CD4-positive, alpha-beta T cell (primary cell): ENCODE results near the gene NFE2L2. TPM values are rescaled to one million over a fixed set of nuclear protein-coding genes. Genes with fewer than 3 reads are reported as not detected.
"Not testable (repeated sequence)": the region's sequence is repeated elsewhere in the genome, so short reads cannot be mapped to it uniquely, and the experiment has no call there.

Experiments used
- ATAC-seq: fragments of 200-7000 bp; cut with Tn5 transposase; one replicate; pipeline ENCODE4 v1.10.0; 2022; ENCODE audit warnings: mild to moderate bottlenecking; ENCODE audit not compliant: poor library complexity
- CTCF ChIA-PET: fragments of 350-600 bp; sonication (Branson Sonifier 250); formaldehyde crosslinking; loops from one replicate; lab custom pipeline; 2021; ENCODE audit warnings: antibody characterized with exemption, inconsistent platforms; lab: Charles Lee
- POLR2A ChIA-PET: fragments of 350-600 bp; sonication (Branson Sonifier 250); formaldehyde crosslinking; loops from one replicate; lab custom pipeline; 2021; ENCODE audit warnings: antibody characterized with exemption, inconsistent platforms; lab: Charles Lee
- DNase-seq, 14 experiments: peaks; one replicate each; pipeline ENCODE4 v3.0.0-alpha.2; 2013 to 2020; ENCODE audit warnings: mixed read lengths in 2 of 14
- H3K27ac ChIP-seq, 2 donors: one replicate each; pipeline versions ENCODE4 v1.5.1 to v1.7.0; 2013; ENCODE audit warnings: low read length in 2 of 2, low read depth in 1 of 2, mild to moderate bottlenecking in 1 of 2
- H3K27me3 ChIP-seq, 2 experiments: 1 replicate in 1 of 2; 2 replicates in 1 of 2; pipeline versions ENCODE4 v1.6.1 to v1.7.0; 2013; ENCODE audit warnings: low read length in 2 of 2, control low read depth in 1 of 2, mild to moderate bottlenecking in 1 of 2, moderate library complexity in 1 of 2; ENCODE audit not compliant: insufficient read depth in 2 of 2, control insufficient read depth in 1 of 2
- H3K36me3 ChIP-seq: one replicate; pipeline ENCODE4 v1.6.1; 2013; ENCODE audit warnings: low read length, control low read depth; ENCODE audit not compliant: insufficient read depth
- H3K4me1 ChIP-seq: one replicate; pipeline ENCODE4 v1.6.1; 2013; ENCODE audit warnings: low read length, control low read depth; ENCODE audit not compliant: insufficient read depth
- H3K4me3 ChIP-seq: one replicate; pipeline ENCODE4 v1.5.1; 2013; ENCODE audit warnings: mild to moderate bottlenecking, low read length, moderate library complexity
- H3K9me3 ChIP-seq, 2 experiments: 1 replicate in 1 of 2; 2 replicates in 1 of 2; pipeline versions ENCODE4 v1.6.1 to v1.7.0; 2013; ENCODE audit warnings: low read length in 2 of 2, mild to moderate bottlenecking in 2 of 2, control low read depth in 1 of 2, moderate library complexity in 1 of 2; ENCODE audit not compliant: control insufficient read depth in 1 of 2, insufficient read depth in 1 of 2
- H3K27ac Mint-ChIP-seq: one replicate; pipeline ENCODE4 v1.8.0; 2020; ENCODE audit warnings: mixed read lengths
- H3K27me3 Mint-ChIP-seq: one replicate; pipeline ENCODE4 v1.8.0; 2021; ENCODE audit warnings: mixed read lengths
- H3K36me3 Mint-ChIP-seq: one replicate; pipeline ENCODE4 v1.8.0; 2021; ENCODE audit warnings: low read depth, mixed read lengths
- H3K4me1 Mint-ChIP-seq: one replicate; pipeline ENCODE4 v1.8.0; 2021; ENCODE audit warnings: low read depth, mixed read lengths
- H3K4me3 Mint-ChIP-seq: one replicate; pipeline ENCODE4 v1.8.0; 2020; ENCODE audit warnings: mild to moderate bottlenecking, mixed read lengths
- H3K9me3 Mint-ChIP-seq: one replicate; pipeline ENCODE4 v1.8.0; 2020; ENCODE audit warnings: mixed read lengths
- intact Hi-C, 2 experiments: fragments of 100-400 bp; cut with DNase I in 1 of 2; cut with micrococcal nuclease in 1 of 2; formaldehyde crosslinking; loops; one replicate each; pipeline versions ENCODE4 v1.15.1 to v1.9.0; 2023 to 2025; cut with DNase I, micrococcal nuclease
- total RNA-seq, 174 experiments: library from RNA in 2 of 174; stranded (reverse) in 2 of 174; gene quantifications; one replicate each; pipeline ENCODE4 v1.2.3 and lab custom pipeline; 2021 to 2026
- TF ChIP-seq, protein P1 (sequence below): fragments of 200-600 bp; IDR thresholded peaks from one replicate; pipeline ENCODE4 v1.8.0; 2022; ENCODE audit warnings: antibody characterized with exemption, mild to moderate bottlenecking

NFE2L2 gene
- total RNA-seq, 2 experiments from 2014 or later, result 53.3 to 57.8 TPM

DNA sequence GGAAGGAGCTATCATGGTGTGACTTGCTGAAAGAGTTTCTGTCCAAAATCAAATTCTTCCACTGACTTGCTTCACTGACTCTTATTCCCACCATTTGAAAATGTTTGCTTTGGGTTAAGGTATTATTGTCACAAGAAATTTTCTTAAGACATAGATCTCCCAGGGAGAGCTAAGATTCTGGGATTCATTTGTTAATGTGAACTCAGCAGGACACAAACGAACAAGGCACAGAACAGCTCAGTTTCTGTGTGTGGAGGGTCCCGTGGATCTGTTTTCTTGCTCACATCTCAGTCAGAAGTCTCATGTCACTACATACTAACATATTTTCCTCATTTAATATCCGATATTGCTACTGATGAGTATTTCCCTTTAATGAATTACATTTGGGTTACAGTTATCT is 60.1 kb downstream of the NFE2L2 start:
- Mint-ChIP-seq H3K4me3 (no peak overlapping the region), H3K9me3 (no peaks in the 10 kb centered on the region), H3K36me3 (no peaks in the 10 kb centered on the region), H3K27ac (no peak overlapping the region), H3K27me3 (no peaks in the 10 kb centered on the region), H3K4me1 (no peaks in the 10 kb centered on the region)
- Histone ChIP-seq H3K4me1 (no peaks in the 10 kb centered on the region), H3K9me3 (no peaks in the 10 kb centered on the region), H3K27ac (no peak overlapping the region), H3K27me3 (no peaks in the 10 kb centered on the region), H3K4me3 (no peak overlapping the region), H3K36me3 (no peaks in the 10 kb centered on the region)
- DNase-seq, result no peak
- TF ChIP-seq, protein P1, sequence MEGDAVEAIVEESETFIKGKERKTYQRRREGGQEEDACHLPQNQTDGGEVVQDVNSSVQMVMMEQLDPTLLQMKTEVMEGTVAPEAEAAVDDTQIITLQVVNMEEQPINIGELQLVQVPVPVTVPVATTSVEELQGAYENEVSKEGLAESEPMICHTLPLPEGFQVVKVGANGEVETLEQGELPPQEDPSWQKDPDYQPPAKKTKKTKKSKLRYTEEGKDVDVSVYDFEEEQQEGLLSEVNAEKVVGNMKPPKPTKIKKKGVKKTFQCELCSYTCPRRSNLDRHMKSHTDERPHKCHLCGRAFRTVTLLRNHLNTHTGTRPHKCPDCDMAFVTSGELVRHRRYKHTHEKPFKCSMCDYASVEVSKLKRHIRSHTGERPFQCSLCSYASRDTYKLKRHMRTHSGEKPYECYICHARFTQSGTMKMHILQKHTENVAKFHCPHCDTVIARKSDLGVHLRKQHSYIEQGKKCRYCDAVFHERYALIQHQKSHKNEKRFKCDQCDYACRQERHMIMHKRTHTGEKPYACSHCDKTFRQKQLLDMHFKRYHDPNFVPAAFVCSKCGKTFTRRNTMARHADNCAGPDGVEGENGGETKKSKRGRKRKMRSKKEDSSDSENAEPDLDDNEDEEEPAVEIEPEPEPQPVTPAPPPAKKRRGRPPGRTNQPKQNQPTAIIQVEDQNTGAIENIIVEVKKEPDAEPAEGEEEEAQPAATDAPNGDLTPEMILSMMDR, result no peak
- ChIA-PET CTCF (interaction anchor here (0.6 to 2.4 kb wide), 3 partner anchors 15 to 59 kb away, joined by 3 to 7 read pairs (median 3); no protein-coding TSS in a partner anchor), POLR2A (interaction anchor here (1.0 kb wide), 1 partner anchor 25 kb away, joined by 3 read pairs; no protein-coding TSS in a partner anchor)
- intact Hi-C loops, result no loop called here
- no peak for ATAC-seq

DNA sequence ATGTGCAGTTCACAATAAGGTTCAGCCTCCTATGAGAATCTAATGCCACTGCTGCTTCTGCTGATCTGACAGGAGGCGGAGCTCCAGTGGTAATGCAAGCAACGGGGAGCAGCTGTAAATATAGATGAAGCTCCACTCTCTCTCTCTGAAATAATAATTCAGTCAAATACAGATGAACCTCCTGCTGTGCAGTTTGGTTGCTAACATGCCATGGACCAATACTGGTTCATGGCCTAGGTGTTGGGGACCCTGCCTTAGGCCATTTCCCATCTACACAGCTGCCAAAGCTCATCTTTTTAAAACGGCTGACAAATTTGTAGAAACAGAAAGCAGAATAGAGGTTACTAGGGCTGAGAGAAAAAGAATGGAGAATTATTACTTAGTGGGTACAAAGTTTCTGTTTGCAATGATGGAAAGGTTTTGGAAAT is 62.6 kb downstream of the NFE2L2 start:
- TF ChIP-seq, protein P1, result no peak
- Histone ChIP-seq H3K4me3 (no peak overlapping the region), H3K36me3 (no peaks in the 10 kb centered on the region), H3K9me3 (no peaks in the 10 kb centered on the region), H3K4me1 (no peaks in the 10 kb centered on the region), H3K27me3 (no peaks in the 10 kb centered on the region), H3K27ac (no peak overlapping the region)
- no peaks in the 10 kb centered on the region for H3K36me3 Mint-ChIP-seq
- no peak overlapping the region for H3K27ac Mint-ChIP-seq
- H3K27me3 Mint-ChIP-seq, result no peaks in the 10 kb centered on the region
- H3K4me3 Mint-ChIP-seq, result no peak overlapping the region
- CTCF ChIA-PET, result interaction anchor here (1.1 to 1.3 kb wide), 3 partner anchors 37 to 61 kb away, joined by 3 to 4 read pairs (median 3); no protein-coding TSS in a partner anchor
- DNase-seq (no peak), ATAC-seq (no peak)
- no peaks in the 10 kb centered on the region for H3K9me3 Mint-ChIP-seq
- H3K4me1 Mint-ChIP-seq, result no peaks in the 10 kb centered on the region
- intact Hi-C loops, result no loop called here
- POLR2A ChIA-PET, result interaction anchor here (0.7 to 2.0 kb wide), 2 partner anchors 10 to 181 kb away, joined by 3 to 12 read pairs; partner anchors contain the start of gene HNRNPA3

DNA sequence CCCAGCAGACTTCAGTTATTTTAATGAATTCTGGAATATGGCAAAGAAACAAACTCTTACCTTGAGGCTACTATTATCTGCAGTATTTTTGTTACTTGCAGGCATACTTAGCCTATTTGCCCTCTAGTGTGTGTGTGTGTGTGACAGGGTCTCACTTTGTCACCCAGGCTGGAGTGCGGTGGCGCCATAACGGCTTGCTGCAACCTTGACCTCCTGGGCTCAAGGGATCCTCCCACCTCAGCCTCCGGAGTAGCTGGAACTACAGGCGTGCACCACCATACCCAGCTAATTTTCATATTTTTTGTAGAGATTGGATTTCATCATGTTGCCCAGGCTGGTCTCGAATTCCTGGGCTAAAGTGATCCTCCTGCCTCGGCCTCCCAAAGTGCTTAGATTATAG is 64.1 kb downstream of the NFE2L2 start:
- H3K9me3 ChIP-seq, CTCF ChIA-PET, H3K27ac Mint-ChIP-seq, H3K27me3 Mint-ChIP-seq, H3K36me3 Mint-ChIP-seq, H3K4me3 ChIP-seq, H3K36me3 ChIP-seq, H3K4me3 Mint-ChIP-seq, H3K27me3 ChIP-seq, ATAC-seq, H3K27ac ChIP-seq, POLR2A ChIA-PET, H3K9me3 Mint-ChIP-seq, H3K4me1 Mint-ChIP-seq, H3K4me1 ChIP-seq, DNase-seq, intact Hi-C loops: not testable (repeated sequence)

DNA sequence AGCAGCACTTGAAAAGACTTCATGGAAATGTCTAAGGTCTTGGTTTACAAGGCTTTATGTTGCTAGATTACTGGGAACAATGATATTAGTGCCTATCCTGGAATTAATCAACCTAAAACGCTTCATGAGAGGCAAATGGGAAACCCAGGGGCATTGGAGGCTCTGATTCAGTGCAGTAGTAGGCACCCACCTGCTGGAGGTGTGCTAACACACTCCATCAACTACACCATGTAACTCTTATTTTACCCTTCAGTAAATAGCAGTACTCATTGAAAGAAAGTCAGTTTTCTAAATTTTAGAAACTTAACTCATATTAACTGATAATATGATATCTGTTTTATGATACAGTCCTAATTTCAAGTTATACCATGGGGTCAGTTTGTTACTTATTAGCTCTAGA is 69.3 kb downstream of the NFE2L2 start:
- CTCF ChIA-PET, result interaction anchor here (0.7 to 1.6 kb wide), 4 partner anchors 31 to 197 kb away, joined by 3 to 4 read pairs (median 3); no protein-coding TSS in a partner anchor
- Histone ChIP-seq H3K36me3 (no peaks in the 10 kb centered on the region), H3K4me1 (no peaks in the 10 kb centered on the region), H3K9me3 (no peaks in the 10 kb centered on the region), H3K4me3 (no peak overlapping the region), H3K27ac (no peak overlapping the region), H3K27me3 (no peaks in the 10 kb centered on the region)
- H3K4me1 Mint-ChIP-seq, result no peaks in the 10 kb centered on the region
- intact Hi-C loops, result no loop called here
- H3K9me3 Mint-ChIP-seq, result no peaks in the 10 kb centered on the region
- TF ChIP-seq, protein P1, result no peak
- H3K27me3 Mint-ChIP-seq, result no peaks in the 10 kb centered on the region
- H3K36me3 Mint-ChIP-seq, result no peaks in the 10 kb centered on the region
- peak; percentile 61 for ATAC-seq
- POLR2A ChIA-PET, result interaction anchor here (0.7 kb wide), 1 partner anchor 17 kb away, joined by 5 read pairs; the partner anchor contains the start of gene HNRNPA3
- DNase-seq, result peak in 2 of 14 experiments; percentile 27 to 31
- no peak overlapping the region for H3K4me3 Mint-ChIP-seq
- no peak overlapping the region for H3K27ac Mint-ChIP-seq
